Activated T-helper 2 cell treated with anti-CD3 and anti-CD28 coated beads, Interferon-gamma antibody, Interleukin-2, Interleukin-4, amounts not matched to agents 10 μg/mL and 5 μg/mL and 100 μg/mL, durations not matched to agents 14 hours and 24 hours and 36 hours (primary cell): ENCODE data around the gene TRIM67. TPM values are rescaled to one million over a fixed set of nuclear protein-coding genes. Genes with fewer than 3 reads are reported as not detected.
"Not testable (repeated sequence)": the region's sequence is repeated elsewhere in the genome, so short reads cannot be mapped to it uniquely, and the experiment has no call there.

Experiments used
- DNase-seq: peaks from one replicate; pipeline ENCODE4 v3.0.0; 2021; ENCODE audit warnings: low spot score
- H3K27ac Mint-ChIP-seq: one replicate; pipeline ENCODE4 v1.8.0; 2021; ENCODE audit warnings: mixed read lengths
- H3K27me3 Mint-ChIP-seq: one replicate; pipeline ENCODE4 v1.8.0; 2021; ENCODE audit warnings: low read depth, mixed read lengths
- H3K36me3 Mint-ChIP-seq: one replicate; pipeline ENCODE4 v1.8.0; 2021; ENCODE audit warnings: low read depth, mixed read lengths
- H3K4me1 Mint-ChIP-seq: one replicate; pipeline ENCODE4 v1.8.0; 2021; ENCODE audit warnings: low read depth, mixed read lengths
- H3K4me3 Mint-ChIP-seq: one replicate; pipeline ENCODE4 v1.8.0; 2021; ENCODE audit warnings: low read depth, mild to moderate bottlenecking, moderate library complexity, mixed read lengths
- H3K9me3 Mint-ChIP-seq: one replicate; pipeline ENCODE4 v1.8.0; 2021; ENCODE audit warnings: mixed read lengths
- intact Hi-C: fragments of 100-400 bp; cut with micrococcal nuclease; formaldehyde crosslinking; loops from one replicate; pipeline ENCODE4 v1.15.1; 2023
- total RNA-seq: library from RNA; stranded (reverse); gene quantifications from 2 replicates; pipeline ENCODE4 v1.2.3, GENCODE V29; 2022

The TRIM67 gene
- total RNA-seq, 1 donor from 2014 or later, result not detected

GRCh38 chr1:231139125-231139649 is 22.7 kb upstream of the TRIM67 start:
- no peaks in the 10 kb centered on the region for H3K9me3 Mint-ChIP-seq
- intact Hi-C loops, result no loop called here

DNA sequence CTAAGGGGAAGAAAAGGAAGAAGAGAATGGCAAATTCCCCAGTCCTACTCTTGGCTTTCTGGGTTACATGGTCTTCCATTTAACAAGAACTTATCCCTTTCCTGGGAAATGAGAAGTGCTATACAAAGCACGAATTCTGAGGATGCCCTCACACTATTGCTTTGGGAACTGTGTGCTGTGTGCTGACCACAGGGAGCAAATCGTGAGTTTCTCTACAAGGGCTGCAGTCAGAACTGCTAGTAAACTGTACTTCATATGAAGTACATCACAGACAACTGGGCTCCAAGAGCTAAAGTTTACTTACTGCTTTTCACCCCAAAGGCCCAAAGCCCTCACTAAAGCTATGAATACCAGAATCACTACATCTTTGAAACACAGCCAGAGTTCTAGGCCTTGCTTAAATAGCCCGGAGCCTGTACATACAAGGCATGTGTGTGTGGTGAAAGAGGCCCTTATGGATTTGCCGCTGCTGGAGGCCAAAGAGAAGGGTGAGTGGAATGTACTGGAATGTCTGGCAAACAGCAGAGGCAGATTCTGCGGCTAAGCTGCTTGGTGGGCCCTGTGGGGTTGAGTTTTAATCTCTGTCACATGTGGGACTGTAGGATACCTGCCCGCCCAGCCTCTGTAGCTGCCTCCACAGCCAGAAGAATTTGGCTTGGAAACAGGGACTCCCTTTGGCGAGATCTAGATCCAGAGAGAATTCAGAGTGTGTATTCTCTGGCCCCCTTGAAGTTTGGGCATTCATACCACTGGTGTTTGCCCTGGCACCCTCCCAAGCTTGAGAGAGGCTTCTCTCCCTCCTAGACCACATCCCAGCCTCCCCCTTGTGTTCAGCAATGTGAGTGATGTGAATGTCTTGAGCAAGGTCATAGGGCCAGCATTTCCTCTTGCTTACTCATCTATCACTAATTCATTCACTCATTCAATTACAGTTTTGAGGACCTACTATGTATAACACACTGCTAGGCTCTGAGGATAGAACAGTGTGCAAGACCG is 21.9 kb upstream of the TRIM67 start:
- Mint-ChIP-seq H3K4me3 (no peak overlapping the region), H3K4me1 (peaks cover 3% of the 10 kb centered on the region), H3K27ac (no peak overlapping the region), H3K36me3 (no peaks in the 10 kb centered on the region), H3K9me3 (no peaks in the 10 kb centered on the region), H3K27me3 (peaks cover 15% of the 10 kb centered on the region)
- DNase-seq, result no peak
- intact Hi-C loops, result no loop called here

More at GRCh38 chr1:231139125-231139649, 22.7 kb upstream of the TRIM67 start:
- Mint-ChIP-seq H3K4me3 (no peak overlapping the region), H3K27ac (no peak overlapping the region), H3K36me3 (no peaks in the 10 kb centered on the region), H3K27me3 (peaks cover 15% of the 10 kb centered on the region), H3K4me1 (peaks cover 3% of the 10 kb centered on the region)
- DNase-seq, result no peak

GRCh38 chr1:231144416-231145193 is 17.3 kb upstream of the TRIM67 start:
- Mint-ChIP-seq H3K4me1 (no peaks in the 10 kb centered on the region), H3K27me3 (peaks cover 16% of the 10 kb centered on the region)

DNA sequence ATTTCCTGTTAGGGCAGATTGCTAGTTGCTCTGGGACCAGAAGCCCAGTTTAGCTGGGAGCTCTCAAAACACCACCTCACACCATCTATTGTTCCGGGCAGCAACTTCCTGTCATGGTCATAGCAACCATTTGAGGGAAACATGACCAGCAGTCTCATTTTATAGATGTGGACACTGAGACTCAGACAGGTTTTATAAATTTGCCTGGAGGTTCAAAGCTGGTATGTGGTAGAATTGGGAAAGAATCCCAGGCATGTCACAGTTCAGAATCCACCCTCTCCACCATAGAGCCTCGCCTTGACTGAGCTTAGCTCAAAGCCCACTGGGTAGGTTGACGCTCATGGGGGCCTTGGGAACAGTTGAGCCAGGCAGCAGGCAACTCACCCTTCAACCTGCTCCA is 14.0 kb upstream of the TRIM67 start:
- no peaks in the 10 kb centered on the region for H3K4me1 Mint-ChIP-seq
- intact Hi-C loops, result no loop called here
- peaks cover 13% of the 10 kb centered on the region for H3K27me3 Mint-ChIP-seq
- no peaks in the 10 kb centered on the region for H3K36me3 Mint-ChIP-seq
- H3K9me3 Mint-ChIP-seq, result no peaks in the 10 kb centered on the region
- no peak for DNase-seq
- no peak overlapping the region for H3K27ac Mint-ChIP-seq
- no peak overlapping the region for H3K4me3 Mint-ChIP-seq

More at GRCh38 chr1:231144416-231145193, 17.3 kb upstream of the TRIM67 start:
- Mint-ChIP-seq H3K36me3 (no peaks in the 10 kb centered on the region), H3K27ac (no peak overlapping the region), H3K4me3 (no peak overlapping the region), H3K9me3 (no peaks in the 10 kb centered on the region)
- intact Hi-C loops, result no loop called here
- DNase-seq, result no peak

DNA sequence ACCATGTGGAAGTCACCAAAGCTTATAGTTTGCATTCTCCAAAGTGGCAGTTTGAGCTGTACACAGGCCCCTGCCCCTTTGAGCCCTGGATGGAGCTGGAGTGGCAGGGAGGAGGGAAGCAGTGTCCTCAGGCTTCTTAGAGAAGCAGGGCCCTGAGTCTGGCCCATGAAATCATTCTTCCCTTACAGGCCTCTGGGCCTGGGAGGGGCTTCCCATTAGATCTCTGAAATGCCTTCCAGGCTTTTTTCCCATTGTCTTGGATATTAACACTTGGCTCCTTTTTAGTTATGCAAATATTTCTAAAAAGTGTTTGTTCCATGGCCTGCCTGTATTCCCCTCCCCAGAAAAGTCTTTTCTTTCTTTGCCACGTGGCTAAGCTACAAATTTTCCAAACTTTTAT is 10.0 kb upstream of the TRIM67 start:
- no peaks in the 10 kb centered on the region for H3K9me3 Mint-ChIP-seq
- no peak overlapping the region for H3K27ac Mint-ChIP-seq
- no peak overlapping the region for H3K4me3 Mint-ChIP-seq
- intact Hi-C loops, result no loop called here
- DNase-seq, result no peak
- no peaks in the 10 kb centered on the region for H3K4me1 Mint-ChIP-seq
- H3K27me3 Mint-ChIP-seq, result peaks cover 22% of the 10 kb centered on the region
- no peaks in the 10 kb centered on the region for H3K36me3 Mint-ChIP-seq

DNA sequence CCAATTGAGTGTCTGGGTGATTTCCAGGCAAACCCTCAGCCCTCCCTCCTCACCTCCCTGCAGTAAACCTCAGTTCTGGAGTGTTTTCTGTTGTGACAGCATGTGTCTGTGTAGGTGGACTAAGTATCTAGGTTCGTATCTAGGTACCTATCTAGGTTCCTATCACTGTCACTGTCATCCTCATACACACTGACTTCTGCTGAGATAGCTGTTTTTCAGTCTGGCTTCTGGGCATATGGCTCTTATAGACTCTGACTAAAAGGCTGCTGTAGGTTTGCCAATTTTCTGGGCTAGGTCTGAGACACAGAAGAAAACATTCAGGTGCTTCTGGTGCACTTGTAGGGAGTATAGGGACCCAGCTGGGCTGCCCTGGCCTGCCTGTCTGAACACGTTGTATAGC is 8.1 kb upstream of the TRIM67 start:
- Mint-ChIP-seq H3K27ac (no peak overlapping the region), H3K4me3 (no peak overlapping the region), H3K9me3 (no peaks in the 10 kb centered on the region), H3K36me3 (no peaks in the 10 kb centered on the region), H3K27me3 (peaks cover 34% of the 10 kb centered on the region), H3K4me1 (no peaks in the 10 kb centered on the region)
- intact Hi-C loops, result no loop called here
- no peak for DNase-seq

GRCh38 chr1:231155808-231156207 is 6.0 kb upstream of the TRIM67 start:
- no peak overlapping the region for H3K27ac Mint-ChIP-seq
- intact Hi-C loops, result no loop called here
- no peaks in the 10 kb centered on the region for H3K36me3 Mint-ChIP-seq
- DNase-seq, result no peak
- H3K9me3 Mint-ChIP-seq, result no peaks in the 10 kb centered on the region
- H3K4me1 Mint-ChIP-seq, result no peaks in the 10 kb centered on the region
- peaks cover 52% of the 10 kb centered on the region for H3K27me3 Mint-ChIP-seq
- no peak overlapping the region for H3K4me3 Mint-ChIP-seq

DNA sequence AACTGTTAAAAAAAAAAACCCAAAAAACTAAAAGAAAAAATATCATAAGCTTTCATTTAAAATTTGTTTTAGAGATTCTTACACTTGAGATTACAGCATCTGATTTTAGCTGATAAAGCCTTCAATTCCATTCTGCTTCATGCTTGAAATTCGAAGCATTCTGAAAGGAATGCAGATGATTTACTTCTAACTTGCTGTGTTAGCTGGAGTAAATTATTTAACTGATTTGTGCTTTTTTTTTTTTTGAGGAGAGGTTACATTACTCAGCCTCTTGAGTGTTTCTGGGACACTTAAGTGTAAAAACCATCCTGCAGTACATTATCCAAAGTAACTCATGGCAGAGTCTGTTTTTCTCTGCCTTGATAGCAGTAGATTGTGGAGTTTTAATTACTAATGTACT is 4.5 kb upstream of the TRIM67 start:
- no peaks in the 10 kb centered on the region for H3K36me3 Mint-ChIP-seq
- H3K27me3 Mint-ChIP-seq, result peaks cover 61% of the 10 kb centered on the region
- H3K27ac Mint-ChIP-seq, result no peak overlapping the region
- no peak overlapping the region for H3K4me3 Mint-ChIP-seq
- no peaks in the 10 kb centered on the region for H3K4me1 Mint-ChIP-seq
- intact Hi-C loops, result no loop called here
- no peaks in the 10 kb centered on the region for H3K9me3 Mint-ChIP-seq
- DNase-seq, result no peak

DNA sequence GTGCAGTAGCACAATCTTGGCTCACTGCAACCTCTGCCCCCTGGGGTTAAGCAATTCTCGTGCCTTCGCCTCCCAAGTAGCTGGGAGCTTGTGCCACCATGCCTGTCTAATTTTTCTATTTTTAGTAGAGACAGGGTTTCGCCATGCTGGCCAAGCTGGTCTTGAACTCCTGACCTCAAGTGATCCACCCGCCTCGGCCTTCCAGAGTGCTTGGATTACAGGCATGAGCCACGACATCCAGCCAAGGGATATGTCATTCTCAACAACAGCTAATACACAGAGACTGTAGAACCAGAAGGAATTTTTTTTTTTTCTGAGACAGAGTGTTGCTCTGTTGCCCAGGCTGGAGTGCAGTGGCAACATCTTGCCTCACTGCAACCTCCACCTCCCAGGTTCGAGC is 3.7 kb upstream of the TRIM67 start:
- H3K9me3 Mint-ChIP-seq, H3K4me1 Mint-ChIP-seq, H3K4me3 Mint-ChIP-seq, H3K27ac Mint-ChIP-seq, DNase-seq, H3K36me3 Mint-ChIP-seq, intact Hi-C loops: not testable (repeated sequence)
- peaks cover 61% of the 10 kb centered on the region for H3K27me3 Mint-ChIP-seq

DNA sequence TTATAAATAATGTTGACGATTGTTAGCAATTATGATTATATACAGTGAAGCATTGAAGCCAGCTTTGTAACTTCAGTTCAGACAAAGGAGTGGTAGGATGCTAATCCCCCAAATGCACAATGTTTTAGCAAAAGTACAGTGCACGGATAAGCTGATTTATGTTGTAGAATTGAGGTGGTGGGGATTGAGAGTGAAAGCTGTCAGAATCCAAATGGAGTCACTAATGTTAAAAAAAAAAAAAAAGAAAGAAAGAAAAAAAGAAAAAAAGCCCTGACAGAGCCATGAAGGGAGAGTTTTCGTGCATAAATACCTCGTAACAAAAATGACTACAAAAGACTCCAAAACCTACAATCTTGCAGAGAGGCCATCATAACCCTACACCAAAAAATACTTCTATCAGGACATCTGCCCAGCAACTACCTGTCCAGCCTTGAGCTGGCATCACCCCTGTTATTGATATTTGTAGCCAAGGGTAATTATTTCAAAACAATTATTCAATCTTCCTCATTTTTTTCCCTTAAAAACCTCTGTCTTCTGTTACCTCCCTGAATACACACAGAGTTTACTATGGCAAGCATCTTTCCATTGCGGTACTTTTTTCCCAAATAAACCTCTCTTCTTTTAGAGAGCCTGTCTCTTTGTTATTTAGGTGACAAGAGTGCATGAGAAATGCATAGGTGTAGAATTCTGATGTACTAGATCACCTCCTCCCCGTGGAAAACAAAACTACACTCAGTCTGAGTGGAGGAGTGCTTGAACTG is 2.5 kb upstream of the TRIM67 start:
- H3K4me1 Mint-ChIP-seq, result no peaks in the 10 kb centered on the region
- H3K36me3 Mint-ChIP-seq, result no peaks in the 10 kb centered on the region
- no peak overlapping the region for H3K27ac Mint-ChIP-seq
- no peaks in the 10 kb centered on the region for H3K9me3 Mint-ChIP-seq
- DNase-seq, result no peak
- H3K27me3 Mint-ChIP-seq, result peaks cover 68% of the 10 kb centered on the region
- intact Hi-C loops, result no loop called here
- no peak overlapping the region for H3K4me3 Mint-ChIP-seq

DNA sequence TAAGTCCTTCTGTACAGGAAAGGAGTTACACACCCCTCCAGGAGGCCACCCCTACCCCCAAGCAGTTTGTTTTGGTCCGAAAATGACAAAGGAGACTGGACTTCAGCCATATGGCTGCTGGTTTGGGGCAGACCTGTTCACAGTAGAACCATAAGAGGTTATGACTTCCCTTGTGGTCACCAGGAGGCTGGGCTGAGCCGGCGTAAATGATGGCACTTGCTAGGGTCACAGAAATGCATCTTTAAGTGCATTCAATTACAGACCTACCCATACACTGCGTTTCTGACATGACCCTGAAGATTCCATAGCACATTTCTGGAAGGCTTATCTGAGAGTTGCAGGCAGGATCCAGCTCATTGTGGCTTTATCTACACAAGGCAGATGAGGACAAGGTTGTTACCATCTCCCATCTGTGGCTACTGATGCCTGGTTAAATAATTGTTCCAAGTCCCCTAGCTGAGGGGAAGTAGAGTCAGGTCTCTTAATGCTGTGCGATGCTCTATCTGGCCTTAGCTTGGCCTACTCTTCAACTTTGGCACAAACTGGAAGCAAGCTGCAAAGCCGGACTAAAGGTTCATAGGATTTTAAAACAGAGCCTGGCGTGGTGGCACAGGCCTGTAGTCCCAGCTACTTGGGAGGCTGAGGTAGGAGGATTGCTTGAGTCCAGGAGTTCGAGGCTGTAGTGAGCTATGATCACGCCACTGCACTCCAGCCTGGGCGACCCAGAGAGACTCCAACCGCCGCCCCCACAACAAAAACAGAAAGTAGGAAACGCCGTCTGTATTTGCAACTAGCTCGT is 1.7 kb upstream of the TRIM67 start:
- no peak for DNase-seq
- Mint-ChIP-seq H3K9me3 (no peaks in the 10 kb centered on the region), H3K36me3 (no peaks in the 10 kb centered on the region), H3K4me3 (no peak overlapping the region), H3K27ac (no peak overlapping the region), H3K27me3 (peaks cover 70% of the 10 kb centered on the region), H3K4me1 (no peaks in the 10 kb centered on the region)
- intact Hi-C loops, result loop anchor here (5.0 kb wide), 1 partner anchor 733 kb away; the partner anchor contains the start of gene PGBD5
